GM21526 (cell line): Measurements from ENCODE around the gene PTPRCAP.

Experiments used
- ATAC-seq: cut with Tn5 transposase; IDR thresholded peaks from one replicate; pipeline ENCODE4 v1.9.1; 2021; ENCODE audit warnings: moderate library complexity; ENCODE audit not compliant: unreplicated experiment, low FRiP score

PTPRCAP gene

DNA sequence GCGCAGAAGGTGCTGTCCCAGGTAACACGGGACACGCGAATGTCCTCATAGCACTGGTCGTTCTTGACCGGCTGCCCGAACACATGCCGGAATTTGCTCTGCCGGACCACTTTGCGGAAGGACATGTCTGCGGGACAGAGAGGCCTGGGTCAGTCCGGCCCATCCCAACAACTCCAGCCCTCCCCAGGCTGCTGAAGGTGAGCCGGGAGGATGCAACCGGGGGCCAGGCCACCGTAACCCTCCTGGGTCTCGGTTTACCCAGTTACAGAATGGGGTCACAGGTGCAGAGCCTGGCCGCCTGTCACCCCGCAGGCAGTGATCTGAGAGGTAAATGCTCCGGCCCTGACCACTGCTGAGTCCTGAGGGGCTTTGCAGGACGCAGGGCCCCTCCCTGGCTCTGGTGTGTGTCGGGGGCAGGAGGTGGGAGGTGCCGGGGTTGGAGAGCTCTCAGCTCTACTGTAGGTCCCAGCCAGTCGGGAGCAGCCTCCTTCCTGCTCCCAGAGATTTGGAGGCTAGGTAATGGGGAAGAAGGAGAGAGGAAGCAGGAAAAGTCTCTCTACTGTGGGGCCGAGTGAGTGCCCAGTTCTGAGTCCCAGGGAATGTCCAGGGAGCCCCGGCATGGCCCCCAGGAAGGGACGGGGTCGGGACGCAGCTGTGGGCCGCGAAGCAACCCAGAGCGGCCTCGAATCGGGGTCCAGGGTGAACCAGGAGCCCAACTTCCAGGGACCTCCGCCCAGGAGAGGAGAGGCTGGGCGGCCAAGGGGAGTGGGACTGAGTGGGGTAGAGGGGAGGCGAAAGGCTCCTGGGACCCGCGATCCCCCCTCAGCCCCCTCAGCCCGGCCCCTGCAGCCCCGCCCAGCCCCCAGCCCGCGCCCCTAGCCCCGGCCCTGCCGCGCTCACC, 5.3 kb upstream of the PTPRCAP start:
- no peak for ATAC-seq

DNA sequence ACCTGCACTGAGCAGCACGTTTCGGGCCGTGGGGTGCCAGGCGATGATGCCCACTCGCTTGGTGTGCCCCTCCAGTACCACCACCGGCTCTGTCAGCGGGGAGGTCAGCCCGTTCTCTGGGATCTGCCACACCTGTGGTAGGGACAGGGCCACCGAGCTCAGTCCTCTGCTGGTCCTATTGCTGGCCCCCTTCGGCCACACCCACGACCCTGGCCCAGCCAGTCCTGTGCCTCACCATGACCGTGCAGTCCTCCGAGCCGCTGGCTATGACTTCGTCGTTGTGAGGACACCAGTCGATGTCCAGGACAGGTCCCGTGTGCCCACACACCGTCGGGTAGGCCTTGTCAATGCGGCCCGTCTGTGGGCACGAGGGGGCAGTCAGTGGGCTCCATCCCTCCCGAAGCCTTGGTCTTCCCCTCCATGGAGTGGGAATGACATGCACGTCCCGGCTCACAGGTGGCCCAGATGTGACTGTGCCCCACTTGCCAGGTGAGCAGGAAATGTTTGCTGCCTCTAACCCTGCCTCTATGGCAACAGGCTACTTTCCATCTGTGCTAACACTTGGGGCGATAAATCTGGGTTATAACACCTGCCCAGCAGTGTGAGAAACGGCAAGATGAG, 4.4 kb upstream of the PTPRCAP start:
- ATAC-seq: no peak

DNA sequence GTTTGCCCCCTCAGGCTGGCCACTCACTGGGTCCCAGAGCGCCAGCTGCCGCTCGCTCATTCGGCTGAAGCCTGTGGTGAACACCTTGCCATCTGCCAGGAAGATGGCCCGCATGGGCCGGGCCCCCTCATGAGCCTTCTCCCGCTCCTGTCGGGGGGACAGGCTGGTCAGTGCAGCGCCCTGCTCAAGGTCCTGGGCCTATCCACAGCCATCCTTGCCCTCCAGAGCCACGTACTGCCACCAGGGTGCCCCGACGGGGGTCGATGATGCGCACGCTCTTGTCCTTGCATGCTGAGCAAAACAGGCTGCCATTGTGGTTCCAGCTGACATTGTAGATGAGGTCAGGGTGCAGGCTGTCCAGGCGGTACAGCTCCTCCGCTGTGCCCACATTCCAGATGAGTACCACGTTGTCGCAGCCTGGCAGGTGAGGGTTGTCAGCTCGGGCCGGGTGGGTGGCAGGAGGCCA, 3.6 kb upstream of the PTPRCAP start:
- ATAC-seq: no peak

DNA sequence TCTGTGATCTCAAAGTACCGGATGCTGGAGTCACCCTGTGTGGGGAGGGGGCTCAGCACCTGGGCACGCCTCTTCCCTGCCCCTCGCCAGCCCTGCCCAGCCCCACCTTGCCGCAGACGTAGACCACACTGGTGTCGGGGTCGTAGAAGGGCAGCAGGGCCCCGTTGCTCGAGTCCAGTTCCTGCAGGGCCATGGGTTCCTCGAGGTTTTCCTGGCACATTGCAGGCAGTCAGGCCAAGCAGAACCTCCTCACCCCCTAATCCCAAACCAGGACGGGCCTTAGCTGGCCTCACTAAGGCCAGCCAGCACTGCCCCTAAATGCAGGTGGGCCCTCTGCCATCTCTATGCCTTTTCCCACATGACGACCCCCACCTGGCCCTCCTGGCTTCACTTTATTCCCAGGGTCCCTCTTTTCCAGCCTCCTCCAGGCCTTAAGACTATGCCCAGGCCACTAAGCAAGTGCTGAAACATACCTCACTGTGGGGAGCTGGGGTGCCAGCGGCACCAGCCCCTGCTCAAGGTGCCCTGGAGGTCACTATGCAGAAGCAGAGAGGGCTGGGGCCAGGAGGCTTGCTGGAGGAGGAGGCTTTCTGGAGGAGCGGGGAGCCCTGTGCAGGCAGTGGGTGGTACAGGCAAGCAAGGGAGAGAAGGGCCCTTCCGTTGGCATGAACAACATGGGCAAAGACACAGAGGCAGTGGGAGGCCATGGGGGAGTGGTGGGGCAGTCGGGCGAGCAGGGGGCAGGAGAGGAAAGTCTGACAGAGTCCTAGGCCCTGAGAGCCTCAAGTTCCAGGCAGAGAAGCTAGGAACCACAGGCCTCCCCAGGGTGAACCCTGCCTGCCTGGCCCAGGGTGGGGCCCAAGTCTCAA, 3.0 kb upstream of the PTPRCAP start:
- ATAC-seq: no peak

DNA sequence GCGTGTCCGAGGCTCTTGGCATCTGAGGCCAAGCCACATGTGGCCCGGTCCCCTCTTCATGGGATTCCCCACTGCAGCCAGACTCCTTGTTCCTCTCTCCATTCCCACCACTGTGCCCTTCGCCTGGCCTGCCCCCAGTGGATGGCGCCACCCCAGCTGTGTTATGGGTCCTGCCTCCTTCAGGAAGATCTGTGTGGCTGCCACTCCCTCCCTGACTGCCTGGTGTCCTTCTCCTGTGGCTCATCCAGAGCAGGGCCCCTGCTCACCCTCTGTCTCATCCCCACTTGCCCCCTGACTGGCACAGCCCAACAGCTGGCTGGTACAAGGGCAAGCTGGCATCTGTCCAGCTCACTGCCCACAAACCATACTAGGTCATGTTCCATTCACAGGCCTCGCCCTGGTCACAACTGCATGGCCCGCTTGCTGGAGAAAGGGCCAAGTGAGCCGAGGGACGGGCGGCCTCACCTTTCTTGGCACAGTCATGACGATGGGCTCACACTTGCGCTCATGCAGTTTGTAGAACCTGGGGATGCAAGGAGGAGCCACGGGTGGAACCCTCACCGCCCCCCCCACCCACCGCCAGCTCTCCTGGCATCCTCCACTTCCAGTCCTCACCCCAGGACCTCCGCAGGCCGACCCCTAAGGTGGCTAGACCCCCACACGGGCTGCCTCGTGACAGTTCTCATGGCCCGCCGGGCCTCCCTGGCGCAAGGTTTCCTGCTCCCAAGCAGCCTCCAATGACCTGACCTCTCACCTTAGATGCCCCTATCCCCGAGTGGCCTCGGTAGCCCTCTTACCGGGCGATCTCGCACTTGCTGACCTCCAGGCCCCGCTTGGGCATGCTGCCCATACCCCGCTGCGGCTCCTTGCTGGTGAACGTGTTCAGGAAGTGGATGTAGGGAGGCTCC, 2.1 kb upstream of the PTPRCAP start:
- ATAC-seq: no peak

DNA sequence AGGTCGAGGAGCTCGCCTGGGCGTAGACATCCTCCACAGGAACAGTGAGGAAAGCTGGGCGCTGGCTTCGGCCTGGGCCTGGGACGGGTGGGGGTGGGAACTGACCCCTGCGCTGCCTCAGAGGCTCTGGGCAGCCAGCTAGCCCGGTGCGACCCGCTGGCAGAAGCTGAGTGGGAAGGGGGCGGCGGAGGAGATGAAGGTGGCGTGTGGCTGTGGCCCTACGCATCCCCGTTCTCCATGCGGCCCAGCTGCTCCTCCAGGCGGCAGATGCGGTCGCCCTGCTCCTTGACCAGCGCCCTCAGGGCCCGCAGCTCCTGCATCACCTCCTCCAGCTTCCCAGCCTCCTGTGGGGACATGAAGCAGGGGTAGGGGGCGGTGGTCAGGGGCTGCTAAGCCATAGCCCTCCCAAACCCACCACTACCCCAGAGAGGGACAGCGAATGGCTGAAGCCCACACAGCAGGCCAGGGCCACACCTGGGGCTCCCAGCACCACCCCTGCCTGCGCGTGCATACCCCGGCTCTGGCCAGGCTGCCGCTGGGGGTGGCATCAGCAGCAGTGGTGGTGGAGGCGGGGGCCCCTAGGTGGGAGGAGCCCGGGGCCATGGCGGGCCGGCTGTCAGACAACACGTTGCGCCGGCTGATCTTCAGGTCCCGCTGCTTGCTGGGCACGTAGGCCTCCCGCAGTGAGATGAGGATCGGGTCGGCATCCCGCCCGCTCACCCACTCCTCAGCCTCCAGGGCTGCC, 848 bp upstream of the PTPRCAP start:
- no peak for ATAC-seq

DNA sequence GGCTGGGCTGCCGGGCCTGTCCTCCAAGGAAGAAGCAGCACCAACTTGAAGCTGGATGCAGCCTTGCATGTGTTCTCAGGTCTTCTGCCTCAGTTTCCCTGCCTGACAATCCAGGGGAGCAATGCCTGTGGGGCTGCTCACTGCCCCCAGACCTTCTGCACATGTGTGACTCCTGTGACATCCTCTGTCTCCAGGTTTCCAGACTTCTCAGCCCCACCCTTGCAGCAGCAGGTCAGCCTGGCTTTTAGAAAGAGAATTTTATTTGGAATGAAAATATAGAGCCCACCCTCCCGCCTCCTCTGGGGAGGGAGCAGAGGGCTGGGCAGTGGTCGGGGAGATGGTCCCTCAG, 301 bp upstream of the PTPRCAP start:
- ATAC-seq: no peak

DNA sequence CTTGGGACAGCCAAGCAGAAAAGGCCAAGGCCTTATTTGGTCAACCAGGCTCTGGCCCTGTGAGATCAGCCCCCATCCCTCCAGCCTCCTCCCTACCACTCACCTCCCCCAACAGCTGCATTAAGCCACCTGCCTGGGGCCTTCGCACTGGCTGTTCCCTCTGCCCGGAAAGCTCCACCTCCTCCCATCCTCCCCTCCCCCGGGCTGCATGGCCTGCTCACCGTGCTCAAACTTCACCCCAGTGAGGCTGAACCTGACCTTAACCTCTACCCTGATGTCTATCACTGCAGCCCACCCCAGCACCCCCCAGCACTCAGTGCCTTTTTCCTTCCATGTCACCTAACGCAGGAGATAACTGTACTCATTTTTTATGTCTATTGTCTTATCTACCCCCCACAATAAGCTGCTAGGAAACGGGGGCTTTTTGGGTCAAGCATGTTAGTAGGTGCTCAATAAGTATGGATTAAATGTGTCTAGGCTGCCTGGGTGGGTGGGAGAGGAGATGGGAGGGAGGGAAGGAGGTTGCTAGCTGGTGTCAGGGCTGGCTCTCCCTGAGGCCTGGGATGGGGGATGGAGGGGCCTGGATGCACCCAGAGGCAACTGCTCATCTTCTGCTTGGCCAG, 912 bp downstream of the PTPRCAP start:
- ATAC-seq: no peak

DNA sequence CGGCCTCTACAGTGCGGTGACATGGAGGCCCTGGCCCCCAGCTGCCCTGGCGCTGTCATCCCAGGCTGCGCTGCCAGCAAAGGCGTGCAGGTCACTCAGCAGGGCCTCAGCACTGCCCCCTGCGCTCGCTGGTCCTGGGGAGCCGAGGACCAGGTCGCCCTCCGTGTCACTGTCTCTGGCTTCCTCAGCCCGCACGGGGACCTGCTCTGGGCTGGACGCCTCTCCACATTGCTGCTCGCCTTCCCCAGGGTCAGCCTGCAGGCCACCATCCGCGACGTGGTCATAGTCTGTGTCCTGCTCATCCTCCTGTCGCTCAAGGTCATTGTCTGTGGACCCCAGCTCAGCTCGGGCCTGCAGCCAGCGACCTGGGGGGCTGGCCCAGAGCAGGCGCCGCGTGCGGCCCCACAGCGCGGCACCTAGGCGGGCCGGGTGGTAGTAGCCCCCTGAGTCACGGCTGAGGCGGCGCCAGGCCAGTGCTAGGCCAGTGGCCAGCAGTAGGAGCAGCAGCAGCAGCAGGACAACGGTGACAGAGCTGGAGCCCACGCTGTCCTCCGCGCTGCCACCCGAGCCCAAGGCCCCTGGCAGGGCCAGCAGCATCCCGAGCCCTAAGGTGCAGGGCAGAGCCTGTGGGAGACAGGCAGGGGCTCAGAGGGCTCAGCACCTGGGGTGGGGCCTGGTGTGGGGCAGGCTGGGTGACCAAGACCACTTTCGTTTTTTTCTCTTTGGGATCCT, 1.6 kb downstream of the PTPRCAP start:
- no peak for ATAC-seq

DNA sequence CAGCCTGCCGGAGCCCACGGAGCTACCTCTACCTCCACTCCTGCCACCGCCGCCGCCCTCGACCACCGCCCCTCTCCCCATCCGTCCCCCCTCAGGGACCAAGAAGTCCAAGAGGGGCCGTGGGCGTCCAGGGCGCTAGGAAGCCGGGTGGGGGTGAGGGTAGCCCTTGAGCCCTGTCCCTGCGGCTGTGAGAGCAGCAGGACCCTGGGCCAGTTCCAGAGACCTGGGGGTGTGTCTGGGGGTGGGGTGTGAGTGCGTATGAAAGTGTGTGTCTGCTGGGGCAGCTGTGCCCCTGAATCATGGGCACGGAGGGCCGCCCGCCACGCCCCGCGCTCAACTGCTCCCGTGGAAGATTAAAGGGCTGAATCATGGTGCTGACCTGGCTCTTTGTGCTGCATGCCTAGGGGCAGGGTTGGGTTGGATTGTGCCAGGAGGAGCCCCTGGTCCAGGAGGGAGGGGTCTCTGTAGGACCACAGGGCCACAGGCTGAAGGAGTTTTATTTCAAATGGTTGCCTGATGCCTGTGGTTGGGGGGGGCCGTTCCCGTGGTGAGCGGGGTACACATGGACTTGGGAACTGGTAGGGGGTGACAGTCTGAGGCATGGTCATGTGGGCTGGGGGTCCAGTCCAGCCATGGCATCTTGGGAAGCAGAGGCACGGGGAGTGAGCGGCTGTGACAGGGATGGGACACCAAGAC, 2.3 kb downstream of the PTPRCAP start:
- no peak for ATAC-seq

DNA sequence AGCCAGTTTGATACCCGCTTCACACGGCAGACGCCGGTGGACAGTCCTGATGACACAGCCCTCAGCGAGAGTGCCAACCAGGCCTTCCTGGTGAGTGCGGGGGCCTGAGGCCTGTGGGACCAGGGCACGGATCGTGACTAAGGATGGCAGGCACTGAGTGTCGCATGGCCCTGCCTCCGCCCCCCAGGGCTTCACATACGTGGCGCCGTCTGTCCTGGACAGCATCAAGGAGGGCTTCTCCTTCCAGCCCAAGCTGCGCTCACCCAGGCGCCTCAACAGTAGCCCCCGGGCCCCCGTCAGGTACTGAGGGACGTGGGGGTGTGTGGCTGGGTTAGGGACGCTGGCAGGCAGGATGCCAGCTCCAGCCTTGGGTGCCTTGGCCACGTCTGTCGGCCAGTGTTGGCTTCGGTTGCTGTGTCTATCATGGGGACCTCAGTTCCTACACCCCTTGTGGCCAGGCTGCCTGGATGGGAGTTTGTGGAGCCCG, 3.0 kb downstream of the PTPRCAP start:
- no peak for ATAC-seq

DNA sequence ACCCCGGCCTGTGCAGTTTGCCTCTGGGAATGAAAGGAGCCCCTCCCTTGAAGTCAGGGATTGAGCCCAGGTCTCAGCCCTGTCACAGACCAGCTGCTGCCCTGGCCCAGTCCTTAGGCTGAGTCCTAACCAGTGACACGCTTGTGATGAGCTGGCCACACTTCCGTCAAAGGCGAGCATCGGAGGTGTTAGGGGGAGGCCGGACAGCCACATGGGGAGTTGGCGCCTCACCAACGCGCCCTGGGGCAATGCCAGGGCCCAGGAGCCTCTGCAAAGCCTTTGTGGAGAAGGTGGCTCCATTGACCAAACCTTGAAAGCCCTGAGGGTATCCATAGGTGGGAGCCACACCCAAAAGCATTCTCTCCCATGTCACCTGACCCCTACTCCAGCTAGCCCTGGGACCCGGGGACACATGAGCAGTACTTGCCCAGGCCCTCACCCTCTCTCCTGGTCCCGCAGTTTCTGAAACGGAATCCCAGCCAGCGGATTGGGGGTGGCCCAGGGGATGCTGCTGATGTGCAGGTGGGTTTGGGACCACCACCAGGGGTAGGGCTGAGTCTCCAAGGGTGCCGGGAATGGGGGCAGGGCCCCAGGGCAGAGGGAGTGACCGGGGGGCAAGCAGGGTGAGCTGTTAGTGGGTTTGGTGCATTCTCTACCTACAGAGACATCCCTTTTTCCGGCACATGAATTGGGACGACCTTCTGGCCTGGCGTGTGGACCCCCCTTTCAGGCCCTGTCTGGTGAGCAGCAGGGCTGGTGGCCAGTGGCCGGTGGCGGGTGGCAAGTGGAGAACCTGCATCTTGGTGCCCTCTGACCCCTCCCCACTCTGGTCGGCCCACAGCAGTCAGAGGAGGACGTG, 3.7 kb downstream of the PTPRCAP start:
- no peak for ATAC-seq

DNA sequence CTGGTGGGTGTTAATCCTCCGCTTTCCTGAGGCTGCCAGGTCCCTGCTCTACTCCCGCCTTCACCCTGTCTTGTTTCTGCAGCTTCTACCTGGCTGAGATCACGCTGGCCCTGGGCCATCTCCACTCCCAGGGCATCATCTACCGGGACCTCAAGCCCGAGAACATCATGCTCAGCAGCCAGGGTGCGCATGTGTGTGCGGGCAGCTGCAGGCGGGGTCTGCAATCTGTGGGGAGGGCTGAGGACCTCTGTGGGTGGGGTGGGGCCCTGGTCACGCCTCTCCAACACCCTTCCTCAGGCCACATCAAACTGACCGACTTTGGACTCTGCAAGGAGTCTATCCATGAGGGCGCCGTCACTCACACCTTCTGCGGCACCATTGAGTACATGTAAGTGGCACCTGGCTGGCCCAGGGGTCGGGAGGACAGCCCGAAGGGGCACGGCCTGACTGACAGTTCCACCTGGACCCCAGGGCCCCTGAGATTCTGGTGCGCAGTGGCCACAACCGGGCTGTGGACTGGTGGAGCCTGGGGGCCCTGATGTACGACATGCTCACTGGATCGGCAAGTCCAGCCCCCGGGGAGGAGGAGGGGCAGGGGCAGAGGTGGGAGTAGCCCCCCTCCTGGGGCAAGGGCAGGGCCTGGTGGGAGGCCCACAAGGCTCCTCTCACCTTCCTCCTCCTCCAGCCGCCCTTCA, 4.7 kb downstream of the PTPRCAP start:
- ATAC-seq: no peak

DNA sequence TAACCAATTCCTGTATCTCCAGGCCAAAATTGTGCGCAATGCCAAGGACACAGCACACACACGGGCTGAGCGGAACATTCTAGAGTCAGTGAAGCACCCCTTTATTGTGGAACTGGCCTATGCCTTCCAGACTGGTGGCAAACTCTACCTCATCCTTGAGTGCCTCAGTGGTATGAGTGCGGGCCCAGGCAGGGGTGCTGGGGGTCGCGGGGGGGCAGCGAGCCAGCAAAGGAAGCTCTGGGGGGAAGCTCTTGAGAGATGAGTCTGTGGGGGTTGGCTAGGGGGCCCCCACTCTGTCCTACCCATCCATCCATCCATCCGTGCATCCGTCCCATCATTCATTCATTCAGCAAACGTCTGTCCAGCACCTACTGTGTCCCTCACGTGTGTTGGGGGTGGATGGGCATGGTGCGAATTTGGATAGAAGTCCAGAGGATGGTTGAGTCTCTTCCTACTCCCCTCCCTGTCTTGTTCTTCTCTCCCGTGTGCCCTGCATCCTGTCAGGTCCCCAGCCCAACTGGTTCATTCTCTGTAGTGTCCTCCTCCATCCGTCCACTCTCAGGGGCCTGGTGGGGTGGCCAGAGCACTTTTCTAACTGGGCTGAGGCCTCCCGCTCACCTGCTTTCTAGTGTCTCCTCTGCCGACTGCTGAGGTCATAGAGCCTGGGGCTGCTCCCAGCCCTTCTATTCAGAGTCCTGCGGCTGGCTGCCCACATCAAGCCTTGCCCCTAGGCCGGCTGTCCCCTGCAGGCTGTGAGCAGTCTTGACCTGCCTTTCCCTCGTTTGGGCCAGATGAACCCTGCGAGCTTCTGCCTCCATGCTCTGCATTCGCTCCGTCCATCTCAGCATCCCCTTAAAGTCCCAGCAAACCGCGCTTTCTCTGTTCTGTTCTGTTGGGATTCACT, 5.9 kb downstream of the PTPRCAP start:
- ATAC-seq: no peak

DNA sequence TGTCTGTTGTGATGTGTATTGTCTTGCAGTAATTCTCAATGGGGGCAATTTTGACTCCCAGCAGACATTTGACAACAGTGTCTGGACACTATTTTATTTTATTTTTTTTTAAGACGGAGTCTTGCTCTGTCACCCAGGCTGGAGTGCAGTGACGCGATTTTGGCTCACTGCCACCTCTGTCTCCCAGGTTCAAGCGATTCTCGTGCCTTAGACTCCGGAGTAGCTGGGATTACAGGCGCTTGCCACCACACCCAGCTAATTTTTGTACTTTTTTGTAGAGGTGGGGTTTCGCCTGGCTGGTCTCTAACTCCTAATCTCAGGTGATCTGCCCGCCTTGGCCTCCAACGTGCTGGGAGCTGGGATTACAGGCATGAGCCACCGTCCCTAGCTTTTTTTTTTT, 7.8 kb downstream of the PTPRCAP start:
- ATAC-seq: no peak
